ENCODE measurements around the gene PRKCSH. TPM values are rescaled to one million over a fixed set of nuclear protein-coding genes. Genes with fewer than 3 reads are reported as not detected.
A peak's percentile ranks its signal among the peaks of the same experiment; 100 is the strongest.
"Not testable (repeated sequence)": the region's sequence is repeated elsewhere in the genome, so short reads cannot be mapped to it uniquely, and the experiment has no call there.

Gene PRKCSH
- total RNA-seq, 1 donor from 2014 or later, result 120 TPM

DNA sequence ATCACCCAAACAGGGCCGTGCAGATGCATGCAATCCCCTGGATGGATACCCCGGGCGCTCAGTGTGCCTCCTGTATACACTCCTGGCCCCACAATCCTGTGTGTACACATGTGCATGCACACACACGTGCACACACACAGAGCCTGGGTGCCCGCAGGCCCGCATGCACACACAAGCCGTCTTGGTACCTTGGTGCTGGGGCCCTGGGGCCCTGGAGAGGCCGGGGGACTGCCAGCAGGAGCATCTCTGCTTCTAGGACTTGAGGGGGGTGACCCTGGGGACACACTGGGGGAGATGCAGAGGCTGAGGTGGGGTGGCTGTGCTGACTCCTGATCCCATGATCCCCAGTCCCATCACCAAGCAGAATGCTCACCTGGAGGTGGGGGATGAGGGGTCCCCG is 35.8 kb upstream of the PRKCSH start:
- TF ChIP-seq, protein P1, sequence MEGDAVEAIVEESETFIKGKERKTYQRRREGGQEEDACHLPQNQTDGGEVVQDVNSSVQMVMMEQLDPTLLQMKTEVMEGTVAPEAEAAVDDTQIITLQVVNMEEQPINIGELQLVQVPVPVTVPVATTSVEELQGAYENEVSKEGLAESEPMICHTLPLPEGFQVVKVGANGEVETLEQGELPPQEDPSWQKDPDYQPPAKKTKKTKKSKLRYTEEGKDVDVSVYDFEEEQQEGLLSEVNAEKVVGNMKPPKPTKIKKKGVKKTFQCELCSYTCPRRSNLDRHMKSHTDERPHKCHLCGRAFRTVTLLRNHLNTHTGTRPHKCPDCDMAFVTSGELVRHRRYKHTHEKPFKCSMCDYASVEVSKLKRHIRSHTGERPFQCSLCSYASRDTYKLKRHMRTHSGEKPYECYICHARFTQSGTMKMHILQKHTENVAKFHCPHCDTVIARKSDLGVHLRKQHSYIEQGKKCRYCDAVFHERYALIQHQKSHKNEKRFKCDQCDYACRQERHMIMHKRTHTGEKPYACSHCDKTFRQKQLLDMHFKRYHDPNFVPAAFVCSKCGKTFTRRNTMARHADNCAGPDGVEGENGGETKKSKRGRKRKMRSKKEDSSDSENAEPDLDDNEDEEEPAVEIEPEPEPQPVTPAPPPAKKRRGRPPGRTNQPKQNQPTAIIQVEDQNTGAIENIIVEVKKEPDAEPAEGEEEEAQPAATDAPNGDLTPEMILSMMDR (IDR thresholded peaks at IDR 0.05; ENCODE audit: borderline replicate concordance), result no peak
- H3K27ac ChIP-seq (replicated peaks), result no peak overlapping the region
- DNase-seq, result no peak
- H3K9me3 ChIP-seq (replicated peaks), result no peaks in the 10 kb centered on the region
- intact Hi-C loops (cut with micrococcal nuclease), result no loop called here
- H3K27me3 ChIP-seq (ENCODE audit: low read depth), result no peaks in the 10 kb centered on the region
- peaks cover 5% of the 10 kb centered on the region for H3K4me1 ChIP-seq
- peaks cover 2% of the 10 kb centered on the region for H3K36me3 ChIP-seq
- H3K4me3 ChIP-seq, result no peak overlapping the region

DNA sequence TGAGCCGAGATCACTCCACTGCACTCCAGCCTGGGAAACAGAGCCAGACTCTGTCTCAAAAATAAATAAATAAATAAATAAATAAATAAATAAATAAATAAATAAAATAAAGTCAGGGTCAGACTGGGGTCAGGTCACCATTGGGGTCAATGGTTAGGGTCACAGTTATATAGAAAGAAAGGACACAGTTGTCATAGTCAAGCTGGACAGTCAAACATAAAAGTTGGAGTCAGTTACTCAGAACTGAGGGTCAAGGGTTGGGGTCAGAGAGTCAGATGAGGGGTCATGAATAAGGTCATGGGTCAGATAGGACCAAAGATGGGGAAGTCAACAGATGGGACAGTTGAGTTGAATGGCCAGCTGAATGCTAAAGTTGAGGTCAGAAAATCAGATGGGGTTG is 34.6 kb upstream of the PRKCSH start:
- intact Hi-C loops (cut with micrococcal nuclease), result no loop called here
- H3K27me3 ChIP-seq (ENCODE audit: low read depth), result peaks cover under 1% of the 10 kb centered on the region
- H3K4me3 ChIP-seq, result no peak overlapping the region
- TF ChIP-seq, protein P1 (IDR thresholded peaks at IDR 0.05; ENCODE audit: borderline replicate concordance), result no peak
- no peak for DNase-seq
- peaks cover 2% of the 10 kb centered on the region for H3K36me3 ChIP-seq
- no peaks in the 10 kb centered on the region for H3K9me3 ChIP-seq (replicated peaks)
- peaks cover 12% of the 10 kb centered on the region for H3K4me1 ChIP-seq
- no peak overlapping the region for H3K27ac ChIP-seq (replicated peaks)

DNA sequence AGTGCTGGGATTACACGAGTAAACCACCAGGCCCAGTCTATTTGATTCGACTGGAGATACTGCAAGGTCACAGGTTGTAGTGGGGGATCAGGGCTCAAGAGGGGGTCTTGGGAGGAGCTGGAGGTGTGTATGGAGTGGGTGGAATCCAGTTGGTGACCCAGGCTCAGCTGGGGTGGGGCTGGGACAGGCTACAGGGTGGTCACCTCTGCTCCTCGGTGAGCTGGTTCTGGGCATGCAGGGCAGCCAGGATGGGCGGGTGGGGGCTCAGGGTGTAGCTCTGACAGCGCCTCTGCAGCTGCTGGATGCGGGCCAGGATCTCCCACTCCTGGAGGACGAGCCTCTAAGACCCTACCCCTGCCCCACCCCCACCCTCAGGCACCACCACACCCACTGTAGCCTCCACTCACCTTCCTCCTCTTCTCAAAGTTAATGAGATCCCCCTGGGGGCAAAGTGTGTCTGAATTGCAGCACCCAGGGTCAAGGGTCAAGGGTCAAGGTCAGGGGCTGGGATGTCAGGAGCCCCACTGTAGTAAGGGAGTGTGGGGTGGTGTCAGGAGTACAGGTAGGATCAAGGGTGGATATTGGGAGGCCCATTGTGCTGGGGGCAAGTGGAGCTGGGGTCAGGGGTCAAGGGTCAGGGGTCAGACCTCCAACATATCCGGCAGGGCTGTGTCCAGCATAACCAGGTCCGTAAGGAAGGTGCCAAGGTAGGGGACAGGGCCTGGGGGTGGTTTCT is 33.5 kb upstream of the PRKCSH start:
- Histone ChIP-seq H3K27me3 (ENCODE audit: low read depth) (peaks cover 12% of the 10 kb centered on the region), H3K4me3 (no peak overlapping the region), H3K27ac (replicated peaks) (no peak overlapping the region), H3K36me3 (peaks cover 2% of the 10 kb centered on the region), H3K9me3 (replicated peaks) (no peaks in the 10 kb centered on the region), H3K4me1 (peaks cover 17% of the 10 kb centered on the region)
- no peak for DNase-seq
- TF ChIP-seq, protein P1 (IDR thresholded peaks at IDR 0.05; ENCODE audit: borderline replicate concordance), result no peak
- intact Hi-C loops (cut with micrococcal nuclease), result no loop called here

DNA sequence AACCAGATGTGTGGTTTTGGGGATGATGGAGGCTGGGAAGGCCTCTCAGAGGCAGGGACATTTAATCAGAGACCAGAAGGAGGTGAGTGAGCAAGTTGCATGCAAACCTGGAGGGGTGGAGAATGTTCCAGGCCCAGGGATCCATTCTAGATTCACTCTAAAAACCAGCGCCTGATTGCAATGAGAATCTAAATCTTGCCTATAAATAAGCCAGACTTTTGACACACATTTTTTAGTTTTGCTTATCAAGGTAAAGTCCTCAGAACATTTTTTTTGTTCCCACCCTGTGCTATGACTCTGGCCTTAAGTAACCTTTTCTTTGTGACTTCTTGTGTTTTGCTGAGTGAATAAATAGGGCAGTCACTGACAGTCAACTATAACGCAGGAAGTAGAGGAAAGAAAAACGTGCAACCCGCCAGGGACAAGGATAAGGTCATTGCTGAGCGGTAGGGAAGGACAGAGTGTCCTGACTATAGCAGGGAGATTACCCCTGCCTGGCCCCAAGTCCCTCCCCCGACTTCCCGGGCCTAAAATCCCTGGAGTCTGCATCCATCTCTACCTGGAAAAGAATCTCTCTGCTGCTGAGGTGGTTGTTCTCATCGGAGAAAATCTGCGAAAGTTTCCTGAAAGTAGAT is 30.7 kb upstream of the PRKCSH start:
- Histone ChIP-seq H3K4me1 (peaks cover 17% of the 10 kb centered on the region), H3K36me3 (peaks cover 2% of the 10 kb centered on the region), H3K27ac (replicated peaks) (peak overlapping the region; percentile 63), H3K4me3 (no peak overlapping the region), H3K9me3 (replicated peaks) (no peaks in the 10 kb centered on the region), H3K27me3 (ENCODE audit: low read depth) (peaks cover 37% of the 10 kb centered on the region)
- TF ChIP-seq, protein P1 (IDR thresholded peaks at IDR 0.05; ENCODE audit: borderline replicate concordance), result no peak
- intact Hi-C loops (cut with micrococcal nuclease), result no loop called here
- no peak for DNase-seq

DNA sequence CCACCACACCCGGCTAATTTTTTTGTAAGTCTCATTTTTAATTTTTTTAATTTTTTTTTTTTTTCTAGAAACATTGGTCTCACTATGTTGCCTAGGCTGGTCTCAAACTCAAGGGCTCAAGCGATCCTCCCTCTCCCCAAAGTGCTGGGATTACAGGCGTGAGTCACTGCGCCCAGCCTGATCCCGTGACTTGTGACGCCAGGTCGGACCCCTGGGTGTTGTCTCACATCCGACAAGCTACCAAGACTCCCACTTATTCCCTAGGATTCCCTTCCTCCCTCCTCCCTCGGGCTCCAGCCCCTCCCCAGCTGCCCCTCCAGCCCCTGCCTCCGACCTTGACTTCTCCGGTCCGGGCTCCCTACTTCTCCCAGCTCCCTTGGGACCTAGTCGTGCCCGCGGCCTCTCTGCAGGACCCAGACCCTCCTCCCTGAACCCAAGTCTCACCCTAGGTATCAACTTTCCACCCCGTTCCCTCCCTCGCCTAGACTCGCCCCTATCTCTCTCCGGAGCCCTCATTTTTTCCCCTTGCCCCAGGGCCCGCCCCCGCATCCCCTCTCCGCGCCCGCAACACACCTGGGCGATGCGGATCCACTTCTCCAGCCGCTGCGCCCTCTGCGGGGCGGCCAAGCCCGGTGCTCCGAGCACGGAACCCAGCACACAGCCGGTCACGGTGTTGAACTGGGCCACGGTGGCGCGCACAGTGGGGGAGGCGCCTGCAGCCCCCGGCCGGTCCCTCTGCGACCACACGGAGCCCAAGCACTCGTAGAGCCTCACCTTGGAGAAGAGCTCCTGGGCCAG is 29.4 kb upstream of the PRKCSH start:
- Histone ChIP-seq H3K36me3 (peaks cover 2% of the 10 kb centered on the region), H3K27ac (replicated peaks) (no peak overlapping the region), H3K9me3 (replicated peaks) (no peaks in the 10 kb centered on the region), H3K4me3 (no peak overlapping the region), H3K27me3 (ENCODE audit: low read depth) (peaks cover 50% of the 10 kb centered on the region), H3K4me1 (peaks cover 17% of the 10 kb centered on the region)
- TF ChIP-seq, protein P1 (IDR thresholded peaks at IDR 0.05; ENCODE audit: borderline replicate concordance), result peak; percentile 55
- no peak for DNase-seq
- intact Hi-C loops (cut with micrococcal nuclease), result no loop called here

DNA sequence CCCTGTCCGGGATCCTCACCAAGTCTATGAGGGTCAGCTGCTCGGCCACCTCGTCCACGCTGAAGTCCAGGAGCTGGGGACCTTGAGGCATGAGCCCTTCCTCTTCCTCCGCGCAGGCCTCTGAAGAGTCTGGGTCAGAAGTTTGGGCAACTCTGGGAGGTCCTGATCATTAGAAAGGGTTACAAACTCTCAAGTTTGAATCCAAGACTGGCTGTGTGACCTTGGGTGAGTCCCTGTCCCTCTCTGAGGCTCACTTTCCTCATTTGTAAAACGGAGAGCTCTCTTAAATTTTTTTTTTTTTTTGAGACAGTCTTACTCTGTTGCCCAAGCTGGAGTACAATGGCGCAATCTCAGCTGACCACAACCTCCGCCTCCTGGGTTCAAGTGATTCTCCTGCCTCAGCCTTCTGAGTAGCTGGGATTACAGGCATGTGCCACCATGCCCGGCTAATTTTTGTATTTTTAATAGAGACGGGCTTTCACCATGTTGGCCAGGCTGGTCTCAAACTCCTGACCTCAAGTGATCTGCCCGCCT is 28.7 kb upstream of the PRKCSH start:
- H3K4me1 ChIP-seq, result peaks cover 17% of the 10 kb centered on the region
- peaks cover 55% of the 10 kb centered on the region for H3K27me3 ChIP-seq (ENCODE audit: low read depth)
- intact Hi-C loops (cut with micrococcal nuclease); H3K9me3 ChIP-seq (replicated peaks); H3K36me3 ChIP-seq; H3K27ac ChIP-seq (replicated peaks); H3K4me3 ChIP-seq; DNase-seq: not testable (repeated sequence)

Data from left ventricle myocardium inferior (tissue), 1 donor.